NCI-H2107 treated with DMSO at 0.1 percent for 48 hours (cell line): Measurements from ENCODE around the gene CD244.

Source experiments
- DNase-seq: peaks from one replicate; lab custom pipeline; 2025; ENCODE audit not compliant: unreplicated experiment; lab: John Stamatoyannopoulos, UW

The CD244 gene

GRCh38 chr1:160850541-160850940 is 12.1 kb downstream of the CD244 start:
- DNase-seq = no peak

- no peak for DNase-seq
Observed at GRCh38 chr1:160846281-160846680, 16.4 kb downstream of the CD244 start.

- no peak for DNase-seq
Observed at GRCh38 chr1:160844447-160845232, 18.0 kb downstream of the CD244 start.

GRCh38 chr1:160841079-160841478 is 21.6 kb downstream of the CD244 start:
- no peak for DNase-seq

- DNase-seq = no peak
Observed at GRCh38 chr1:160839746-160840145, 22.9 kb downstream of the CD244 start.

GRCh38 chr1:160838888-160839287 is 23.8 kb downstream of the CD244 start:
- DNase-seq = no peak

- DNase-seq = peak; percentile 43
Observed at GRCh38 chr1:160837558-160838205, 25.0 kb downstream of the CD244 start.

GRCh38 chr1:160836981-160837557 is 25.6 kb downstream of the CD244 start:
- DNase-seq = no peak

GRCh38 chr1:160836561-160836960 is 26.1 kb downstream of the CD244 start:
- DNase-seq = no peak

- no peak for DNase-seq
Observed at GRCh38 chr1:160835751-160836150, 26.9 kb downstream of the CD244 start.

- peak; percentile 15 for DNase-seq
Observed at GRCh38 chr1:160834945-160835565, 27.6 kb downstream of the CD244 start.

- DNase-seq = peak; percentile 5
Observed at GRCh38 chr1:160830321-160831153, 32.1 kb downstream of the CD244 start.

- no peak for DNase-seq
Observed at GRCh38 chr1:160829766-160830165, 32.9 kb downstream of the CD244 start.

- DNase-seq = no peak
Observed at GRCh38 chr1:160827418-160827817, 35.3 kb downstream of the CD244 start.

GRCh38 chr1:160826546-160826945 is 36.1 kb downstream of the CD244 start:
- no peak for DNase-seq

- DNase-seq = no peak
Observed at GRCh38 chr1:160823296-160823695, 39.4 kb downstream of the CD244 start.

- no peak for DNase-seq
Observed at GRCh38 chr1:160821627-160822026, 41.1 kb downstream of the CD244 start.

GRCh38 chr1:160819186-160819585 is 43.5 kb downstream of the CD244 start:
- no peak for DNase-seq

- DNase-seq = no peak
Observed at GRCh38 chr1:160818207-160818937, 44.3 kb downstream of the CD244 start.

GRCh38 chr1:160814856-160815255 is 47.8 kb downstream of the CD244 start:
- DNase-seq = no peak
